DMS153 treated with DMSO at 0.1 percent for 48 hours (cell line): ENCODE measurements around the gene PCDHGA9.
"Not testable (repeated sequence)": the region's sequence is repeated elsewhere in the genome, so short reads cannot be mapped to it uniquely, and the experiment has no call there.

Experiments
- DNase-seq: peaks from one replicate; lab custom pipeline; 2025; ENCODE audit not compliant: unreplicated experiment; lab: John Stamatoyannopoulos, UW

PCDHGA9 gene

GRCh38 chr5:141383345-141383744 is 19.2 kb upstream of the PCDHGA9 start:
- no peak for DNase-seq

GRCh38 chr5:141384471-141385267 is 17.9 kb upstream of the PCDHGA9 start:
- DNase-seq, result no peak

- not testable (repeated sequence) for DNase-seq
Measured at GRCh38 chr5:141387557-141388311, 14.8 kb upstream of the PCDHGA9 start, which contains the start of gene PCDHGB4. TSS of gene PCDHGB4 (plus strand) at chr5:141387698. CDS start at chr5:141387885, 187 bp downstream.

GRCh38 chr5:141388661-141389060 is 13.9 kb upstream of the PCDHGA9 start:
- no peak for DNase-seq

- no peak for DNase-seq
Measured at GRCh38 chr5:141389153-141390042, 13.2 kb upstream of the PCDHGA9 start.

- no peak for DNase-seq
Measured at GRCh38 chr5:141392429-141393198, 10.0 kb upstream of the PCDHGA9 start, which contains the start of gene PCDHGA8. TSS of gene PCDHGA8 (plus strand) at chr5:141392633. CDS start at chr5:141392814, 181 bp downstream.

GRCh38 chr5:141393267-141393666 is 9.3 kb upstream of the PCDHGA9 start:
- DNase-seq, result no peak

- not testable (repeated sequence) for DNase-seq
Measured at GRCh38 chr5:141394401-141395187, 8.0 kb upstream of the PCDHGA9 start.

GRCh38 chr5:141397756-141398551 is 4.6 kb upstream of the PCDHGA9 start, which contains the start of gene PCDHGB5:
TSS of gene PCDHGB5 (plus strand) at chr5:141397947. CDS start at chr5:141398128, 181 bp downstream.
- DNase-seq, result not testable (repeated sequence)

- no peak for DNase-seq
Measured at GRCh38 chr5:141398608-141399007, 4.0 kb upstream of the PCDHGA9 start.

- DNase-seq, result no peak
Measured at GRCh38 chr5:141399555-141400258, 2.9 kb upstream of the PCDHGA9 start.

- DNase-seq, result no peak
Measured at GRCh38 chr5:141403387-141403786, 809 bp downstream of the PCDHGA9 start.

- not testable (repeated sequence) for DNase-seq
Measured at GRCh38 chr5:141407790-141408505, 5.4 kb downstream of the PCDHGA9 start, which contains the start of gene PCDHGB6. TSS of gene PCDHGB6 (plus strand) at chr5:141408021. CDS start at chr5:141408203, 182 bp downstream.

GRCh38 chr5:141409598-141410306 is 7.2 kb downstream of the PCDHGA9 start:
- DNase-seq, result no peak

GRCh38 chr5:141411575-141411974 is 9.0 kb downstream of the PCDHGA9 start:
- no peak for DNase-seq

GRCh38 chr5:141412854-141413539 is 10.4 kb downstream of the PCDHGA9 start, which contains the start of gene PCDHGA10:
TSS of gene PCDHGA10 (plus strand) at chr5:141412987. CDS start at chr5:141413176, 189 bp downstream.
- DNase-seq, result no peak
